Neuronal stem cell (in vitro differentiated cells): ENCODE data around the gene TMCC1.

Experiments used
- DNase-seq: peaks from one replicate; pipeline ENCODE4 v3.0.0-alpha.2; 2013; ENCODE audit warnings: low spot score
- H2AFZ ChIP-seq: one replicate; pipeline ENCODE4 v1.6.1; 2013; ENCODE audit warnings: mild to moderate bottlenecking, low read length, inconsistent platforms
- H2AK5ac ChIP-seq: 2 replicates; pipeline ENCODE4 v1.6.1; 2013; ENCODE audit warnings: low read depth, mild to moderate bottlenecking, inconsistent platforms, low read length, moderate library complexity, mixed read lengths
- H2BK120ac ChIP-seq: 2 replicates; pipeline ENCODE4 v1.6.1; 2013; ENCODE audit warnings: low read depth, mild to moderate bottlenecking, inconsistent platforms, low read length, moderate library complexity, mixed read lengths
- H2BK12ac ChIP-seq: one replicate; pipeline ENCODE4 v1.6.1; 2013; ENCODE audit warnings: low read length, inconsistent platforms
- H2BK15ac ChIP-seq: 2 replicates; pipeline ENCODE4 v1.6.1; 2013; ENCODE audit warnings: mild to moderate bottlenecking, low read length, inconsistent platforms, mixed read lengths
- H2BK5ac ChIP-seq: one replicate; pipeline ENCODE4 v1.6.1; 2013; ENCODE audit warnings: inconsistent platforms, mild to moderate bottlenecking, low read length, moderate library complexity
- H3K14ac ChIP-seq: one replicate; pipeline ENCODE4 v1.6.1; 2013; ENCODE audit warnings: low read length, inconsistent platforms
- H3K18ac ChIP-seq: 2 replicates; pipeline ENCODE4 v1.6.1; 2013; ENCODE audit warnings: low read length, inconsistent platforms
- H3K23ac ChIP-seq: 2 replicates; pipeline ENCODE4 v1.6.1; 2013; ENCODE audit warnings: low read depth, mild to moderate bottlenecking, mixed read lengths, low read length, inconsistent platforms; ENCODE audit not compliant: poor library complexity
- H3K27ac ChIP-seq: replicated peaks from 3 replicates; pipeline ENCODE4 v1.5.1; 2013; ENCODE audit warnings: low read length, inconsistent platforms
- H3K27me3 ChIP-seq, 3 experiments: 2 replicates each; pipeline ENCODE4 v1.6.1; 2013; ENCODE audit warnings: low read length in 3 of 3, mild to moderate bottlenecking in 2 of 3, inconsistent platforms in 1 of 3, low read depth in 1 of 3, mixed read lengths in 1 of 3, moderate library complexity in 1 of 3; ENCODE audit not compliant: control insufficient read depth in 3 of 3, insufficient read depth in 3 of 3
- H3K36me3 ChIP-seq, 2 donors: replicated peaks in 1 of 2; 2 replicates each; pipeline ENCODE4 v1.6.1; 2013; ENCODE audit warnings: low read length in 2 of 2; ENCODE audit not compliant: control insufficient read depth in 2 of 2, insufficient read depth in 2 of 2
- H3K4ac ChIP-seq: 2 replicates; pipeline ENCODE4 v1.6.1; 2013; ENCODE audit warnings: inconsistent platforms, mild to moderate bottlenecking, low read length, moderate library complexity
- H3K4me1 ChIP-seq, 2 donors: 1 replicate in 1 of 2; 2 replicates in 1 of 2; pipeline ENCODE4 v1.6.1; 2013; ENCODE audit warnings: low read length in 2 of 2, low read depth in 1 of 2; ENCODE audit not compliant: control insufficient read depth in 2 of 2, insufficient read depth in 1 of 2
- H3K4me2 ChIP-seq: one replicate; pipeline ENCODE4 v1.6.1; 2013; ENCODE audit warnings: mild to moderate bottlenecking, low read length, inconsistent platforms; ENCODE audit not compliant: insufficient read depth, poor library complexity, severe bottlenecking
- H3K4me3 ChIP-seq, 2 donors: 2 replicates each; pipeline ENCODE4 v1.5.1; 2013; ENCODE audit warnings: low read length in 2 of 2, mild to moderate bottlenecking in 2 of 2, inconsistent platforms in 1 of 2, moderate library complexity in 1 of 2
- H3K79me1 ChIP-seq: one replicate; pipeline ENCODE4 v1.6.1; 2013; ENCODE audit warnings: low read depth, mild to moderate bottlenecking, inconsistent platforms, low read length, moderate library complexity
- H3K9ac ChIP-seq: one replicate; pipeline ENCODE4 v1.6.1; 2013; ENCODE audit warnings: mild to moderate bottlenecking, low read depth, low read length, inconsistent platforms; ENCODE audit not compliant: poor library complexity
- H3K9me3 ChIP-seq, 2 donors: replicated peaks in 1 of 2; 2 replicates each; pipeline versions ENCODE3 to v1.6.1; 2013; ENCODE audit warnings: low read length in 2 of 2, mild to moderate bottlenecking in 2 of 2, inconsistent platforms in 1 of 2, low read depth in 1 of 2, mixed read lengths in 1 of 2, moderate library complexity in 1 of 2; ENCODE audit not compliant: control insufficient read depth in 2 of 2, insufficient read depth in 1 of 2
- H4K8ac ChIP-seq: one replicate; pipeline ENCODE4 v1.6.1; 2013; ENCODE audit warnings: low read depth, mild to moderate bottlenecking, inconsistent platforms, low read length, moderate library complexity
- H4K91ac ChIP-seq: one replicate; pipeline ENCODE4 v1.6.1; 2013; ENCODE audit warnings: low read length, low read depth, mild to moderate bottlenecking, inconsistent platforms; ENCODE audit not compliant: poor library complexity
- WGBS, 2 donors: extraction: QIAGEN DNeasy Blood & Tissue Kit; methylation state at CpG; one replicate each; pipeline ENCODE4 v1.1.7; 2013; ENCODE audit warnings: missing lambda C conversion rate in 2 of 2, mixed read lengths in 1 of 2; ENCODE audit not compliant: insufficient read length in 2 of 2, insufficient replicate concordance in 1 of 2; ENCODE audit errors: extremely low coverage in 2 of 2; 5-methylcytosine and 5-hydroxymethylcytosine counted together

TMCC1 gene

DNA sequence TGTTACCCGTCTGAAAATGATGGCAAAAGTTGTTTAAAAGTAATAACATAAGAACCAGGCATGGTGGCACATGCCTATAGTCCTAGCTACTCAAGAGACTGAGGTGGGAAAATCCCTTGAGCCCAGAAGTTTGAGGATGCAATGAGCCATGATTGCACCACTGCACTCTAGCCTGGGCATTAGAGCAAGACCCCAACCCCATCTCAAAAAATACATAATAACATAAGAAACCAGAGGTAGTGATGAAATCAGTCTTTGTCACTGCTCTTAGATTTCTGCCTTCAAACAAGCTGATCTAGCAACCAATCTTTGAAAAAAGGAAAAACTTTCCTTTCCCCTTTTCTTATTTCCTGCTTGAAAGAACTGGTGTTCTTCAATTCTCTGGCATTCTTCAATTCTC is 71.3 kb downstream of the TMCC1 start:
- Histone ChIP-seq H3K27me3 (no peaks in the 10 kb centered on the region), H3K9me3 (no peaks in the 10 kb centered on the region), H2BK120ac (no peak overlapping the region), H2AK5ac (no peak overlapping the region), H3K18ac (no peak overlapping the region), H3K23ac (no peak overlapping the region), H3K4me3 (no peak overlapping the region), H3K14ac (no peak overlapping the region), H2BK5ac (no peak overlapping the region), H3K9ac (no peak overlapping the region), H3K36me3 (peaks cover 0 to 39% of the 10 kb centered on the region in 2 donors), H3K79me1 (no peaks in the 10 kb centered on the region), H3K27ac (no peak overlapping the region), H3K4me2 (no peak overlapping the region), H2BK15ac (no peak overlapping the region), H2BK12ac (no peak overlapping the region), H3K4ac (no peak overlapping the region), H4K91ac (no peak overlapping the region), H2AFZ (no peak overlapping the region), H4K8ac (no peak overlapping the region), H3K4me1 (no peaks in the 10 kb centered on the region)
- no CpG with 5 or more reads among the region's 1 CpG for WGBS, 2 donors
- no peak for DNase-seq

DNA sequence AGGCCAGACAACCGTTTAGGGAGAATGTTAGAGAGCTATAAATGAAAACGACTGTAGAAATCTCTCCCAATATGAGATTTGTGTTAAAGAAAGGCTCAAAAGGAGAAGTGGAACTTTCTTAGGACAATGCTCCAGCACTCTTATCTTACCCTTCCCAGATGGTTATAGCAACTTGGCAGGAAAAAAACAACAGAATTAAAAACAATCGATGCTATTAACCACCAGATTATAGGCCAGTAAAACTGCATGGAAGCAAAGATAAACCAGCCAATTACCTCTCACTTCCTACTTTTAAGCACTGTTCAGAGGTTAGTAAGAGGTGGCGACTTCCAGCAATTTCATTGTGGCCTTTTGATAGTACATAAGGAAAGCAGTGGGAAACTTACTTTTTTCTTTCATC is 72.9 kb downstream of the TMCC1 start:
- Histone ChIP-seq H2BK12ac (no peak overlapping the region), H2AK5ac (no peak overlapping the region), H3K4me3 (no peak overlapping the region), H3K4ac (no peak overlapping the region), H3K9me3 (no peaks in the 10 kb centered on the region), H3K27ac (no peak overlapping the region), H3K4me1 (no peaks in the 10 kb centered on the region), H4K91ac (no peak overlapping the region), H3K23ac (no peak overlapping the region), H3K27me3 (no peaks in the 10 kb centered on the region), H3K18ac (no peak overlapping the region), H3K4me2 (no peak overlapping the region), H3K9ac (no peak overlapping the region), H2AFZ (no peak overlapping the region), H2BK5ac (no peak overlapping the region), H2BK120ac (no peak overlapping the region), H4K8ac (no peak overlapping the region), H3K36me3 (peaks cover 0 to 32% of the 10 kb centered on the region in 2 donors), H2BK15ac (no peak overlapping the region), H3K14ac (no peak overlapping the region), H3K79me1 (no peaks in the 10 kb centered on the region)
- WGBS, 2 donors: no CpG with 5 or more reads among the region's 4 CpGs
- DNase-seq: no peak

DNA sequence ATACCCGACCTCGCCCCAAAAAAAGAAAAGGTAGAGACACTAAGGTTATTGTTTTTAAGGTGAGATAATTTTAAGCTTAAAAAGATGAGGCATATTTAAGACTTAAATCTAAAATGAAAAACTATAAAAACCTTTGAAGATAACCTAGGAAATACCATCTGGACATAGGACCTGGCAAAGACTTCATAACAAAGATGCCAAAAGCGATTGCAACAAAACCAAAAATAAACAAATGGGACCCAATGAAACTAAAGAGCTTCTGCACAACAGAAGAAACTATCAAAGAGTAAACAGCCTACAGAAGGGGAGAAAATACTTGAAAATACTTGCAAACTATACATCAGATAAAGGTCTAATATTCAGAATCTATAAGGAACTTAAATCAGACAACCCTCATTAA is 80.9 kb downstream of the TMCC1 start:
- Histone ChIP-seq H4K8ac (no peak overlapping the region), H2BK120ac (no peak overlapping the region), H2BK12ac (no peak overlapping the region), H2BK5ac (no peak overlapping the region), H4K91ac (no peak overlapping the region), H2AFZ (no peak overlapping the region), H3K4ac (no peak overlapping the region), H2AK5ac (no peak overlapping the region), H3K4me2 (no peak overlapping the region), H2BK15ac (no peak overlapping the region), H3K27ac (no peak overlapping the region), H3K9me3 (no peaks in the 10 kb centered on the region), H3K36me3 (peaks cover 0 to 5% of the 10 kb centered on the region in 2 donors), H3K4me3 (no peak overlapping the region), H3K23ac (no peak overlapping the region), H3K18ac (no peak overlapping the region), H3K4me1 (no peaks in the 10 kb centered on the region), H3K79me1 (no peaks in the 10 kb centered on the region), H3K14ac (no peak overlapping the region), H3K9ac (no peak overlapping the region), H3K27me3 (no peaks in the 10 kb centered on the region)
- DNase-seq: no peak
- WGBS, 2 donors: no CpG with 5 or more reads among the region's 3 CpGs

DNA sequence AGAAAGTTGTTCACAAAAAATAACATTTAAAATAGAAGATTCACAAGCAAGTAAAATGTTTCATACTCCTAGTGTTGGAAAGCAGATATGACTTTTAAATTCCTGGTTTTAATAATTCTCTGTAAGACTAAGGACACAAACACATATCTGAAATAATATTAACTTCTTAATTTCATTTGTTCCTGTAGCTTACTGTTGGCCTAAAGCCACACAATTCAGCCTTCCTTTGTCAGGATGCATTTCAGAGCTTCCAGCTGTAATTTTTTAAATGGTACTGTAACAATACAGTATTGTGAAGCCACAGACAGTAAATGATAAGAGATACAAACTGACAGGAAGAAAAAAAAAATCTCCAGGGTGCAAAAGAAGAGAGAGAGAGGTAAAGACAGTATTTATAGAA is 84.2 kb downstream of the TMCC1 start:
- Histone ChIP-seq H3K14ac (no peak overlapping the region), H3K9ac (no peak overlapping the region), H2AFZ (no peak overlapping the region), H3K18ac (no peak overlapping the region), H3K23ac (no peak overlapping the region), H3K4me3 (no peak overlapping the region), H4K91ac (no peak overlapping the region), H3K36me3 (no peaks in the 10 kb centered on the region), H3K79me1 (no peaks in the 10 kb centered on the region), H2BK12ac (no peak overlapping the region), H3K4ac (no peak overlapping the region), H3K27ac (no peak overlapping the region), H3K4me1 (no peaks in the 10 kb centered on the region), H2BK15ac (no peak overlapping the region), H3K4me2 (no peak overlapping the region), H2BK120ac (no peak overlapping the region), H4K8ac (no peak overlapping the region), H2AK5ac (no peak overlapping the region), H3K27me3 (no peaks in the 10 kb centered on the region), H3K9me3 (no peaks in the 10 kb centered on the region), H2BK5ac (no peak overlapping the region)
- DNase-seq: no peak
